ENCODE results near the gene PRKN. TPM values are rescaled to one million over a fixed set of nuclear protein-coding genes. Genes with fewer than 3 reads are reported as not detected.

The PRKN gene
- total and polyA plus RNA-seq, 9 of the 15 experiments (the other 6 are each of a cell fraction or from before 2014, with no cell fraction given) = 0.03 to 0.96 (median 0.15) TPM; not detected in 2

- no peaks in the 10 kb centered on the region for H3K79me2 ChIP-seq (ENCODE audit: control insufficient read depth, insufficient read depth, low read length)
- no peak for TF ChIP-seq ZNF584 (CRISPR knock-in tag; IDR thresholded peaks at IDR 0.05; ENCODE audit: low read depth)
- no peak for TF ChIP-seq SNIP1 (IDR thresholded peaks at IDR 0.05; ENCODE audit: low read depth)
- TF ChIP-seq ZNF175 (CRISPR knock-in tag; IDR thresholded peaks at IDR 0.05; ENCODE audit: low read depth) = no peak
- TF ChIP-seq ETV5 (CRISPR knock-in tag; IDR thresholded peaks at IDR 0.05; ENCODE audit: low read depth) = no peak
- TF ChIP-seq PCBP2 (IDR thresholded peaks at IDR 0.05; ENCODE audit: low read depth, low read length, poor library complexity, severe bottlenecking) = no peak
- no peak for TF ChIP-seq GATAD2B (IDR thresholded peaks at IDR 0.05; ENCODE audit: borderline replicate concordance)
- TF ChIP-seq ZNF551 (CRISPR knock-in tag; IDR thresholded peaks at IDR 0.05) = no peak
- TF ChIP-seq ZZZ3 (IDR thresholded peaks at IDR 0.05) = no peak
- no peak for TF ChIP-seq SAP30 (IDR thresholded peaks at IDR 0.05; ENCODE audit: borderline replicate concordance, insufficient read depth, low read depth, low read length, poor library complexity, severe bottlenecking)
- TF ChIP-seq NCOA4 (IDR thresholded peaks at IDR 0.05; ENCODE audit: partially characterized antibody) = no peak
- TF ChIP-seq ZNF639 (CRISPR knock-in tag; conservative IDR thresholded peaks at IDR 0.05 in 1 of 2, IDR thresholded peaks at IDR 0.05 in 1 of 2) = no peak
- TF ChIP-seq ZNF324 (CRISPR knock-in tag; IDR thresholded peaks at IDR 0.05) = no peak
- no peak for TF ChIP-seq KLF13 (tag; IDR thresholded peaks at IDR 0.05; ENCODE audit: borderline replicate concordance, low read depth)
- TF ChIP-seq CHAMP1 (IDR thresholded peaks at IDR 0.05) = no peak
- no peaks in the 10 kb centered on the region for H4K20me1 ChIP-seq (replicated peaks; ENCODE audit: control insufficient read depth, insufficient read depth, low read length)
- no peaks in the 10 kb centered on the region for H3K36me3 ChIP-seq (ENCODE audit: control insufficient read depth, insufficient read depth, low read length)
- no peak for DNase-seq (ENCODE audit: extremely low read depth in 1 of 4, low spot score in 3 of 4)
- POLR2A ChIA-PET = no interaction called here
- H3K9ac ChIP-seq (ENCODE audit: insufficient read depth in 1 of 2, low read depth in 2 of 2, low read length in 2 of 2) = no peak overlapping the region
- CTCF ChIA-PET (ENCODE audit: low intra/inter-chr PET ratio) = no interaction called here
- no peak for FAIRE-seq
- WGBS (ENCODE audit: insufficient coverage, low coverage, missing lambda C conversion rate) = 0% methylated on average over 2 of the region's 2 CpGs
- no peak overlapping the region for H3K27ac ChIP-seq (ENCODE audit: extremely low read depth, low read depth, low read length)
- no peak overlapping the region for H3K4me2 ChIP-seq (ENCODE audit: insufficient read depth, low read length)
- H3K9me1 ChIP-seq (ENCODE audit: control insufficient read depth, insufficient read depth, low read length) = no peaks in the 10 kb centered on the region
- H3K4me1 ChIP-seq (replicated peaks in 1 of 2; ENCODE audit: control insufficient read depth in 2 of 2, insufficient read depth in 2 of 2, low read length in 2 of 2) = no peaks in the 10 kb centered on the region
- intact Hi-C loops (cut with micrococcal nuclease) (no loop called here), in situ Hi-C loops (cut with MboI) (no loop called here)
- BruUV-seq (replicated peaks) = no TSS peak
- H3K27me3 ChIP-seq (ENCODE audit: control insufficient read depth in 2 of 2, insufficient read depth in 2 of 2, low read length in 2 of 2) = no peaks in the 10 kb centered on the region
- ATAC-seq = no peak
- peaks cover 2% of the 10 kb centered on the region; the same call in 1 of the 2 replicates for H3K9me3 ChIP-seq (replicated peaks; ENCODE audit: control insufficient read depth, insufficient read depth, low read depth, low read length)
- no peak overlapping the region for H3K4me3 ChIP-seq
- no peak overlapping the region for H2AFZ ChIP-seq (ENCODE audit: low read depth, low read length)
Measured at GRCh38 chr6:162644153-162644552, 83.4 kb downstream of the PRKN start.
